ENCODE data around the gene BBS9. TPM values are rescaled to one million over a fixed set of nuclear protein-coding genes. Genes with fewer than 3 reads are reported as not detected.

BBS9 gene
- total RNA-seq, 1 experiment from 2014 or later: 9.4 TPM

DNA sequence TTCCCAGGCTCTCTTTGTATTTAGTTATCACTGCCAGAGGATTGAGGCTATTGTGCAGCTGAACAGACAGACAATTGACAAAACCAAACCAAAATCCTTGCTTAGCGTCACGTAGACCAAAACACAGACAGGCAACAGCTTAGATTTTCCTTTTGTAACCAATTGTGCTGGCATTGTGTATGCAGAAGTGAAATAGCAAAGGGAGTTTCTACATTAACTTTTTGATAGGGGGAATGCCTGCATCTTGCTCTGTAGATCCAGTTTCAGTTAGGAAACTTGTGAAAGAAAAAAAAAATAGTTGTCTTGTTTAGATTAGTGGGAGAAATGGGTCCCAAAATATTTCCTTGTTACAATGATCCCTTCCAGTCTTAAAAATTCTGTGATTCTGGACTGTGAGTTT is 333.8 kb downstream of the BBS9 start:
- CTCF ChIA-PET: interaction anchor here (0.6 kb wide), 1 partner anchor 235 kb away, joined by 5 read pairs; no protein-coding TSS in a partner anchor
- intact Hi-C loops (cut with micrococcal nuclease; ENCODE audit: unreplicated experiment): loop anchor here (10.0 kb wide), 1 partner anchor 278 kb away; no protein-coding TSS in a partner anchor
- Mint-ChIP-seq H3K4me1 (ENCODE audit: low read depth, unreplicated experiment) (no peaks in the 10 kb centered on the region), H3K4me3 (ENCODE audit: low read depth, unreplicated experiment) (no peak overlapping the region), H3K27me3 (ENCODE audit: unreplicated experiment) (no peaks in the 10 kb centered on the region), H3K27ac (ENCODE audit: unreplicated experiment) (no peak overlapping the region), H3K36me3 (ENCODE audit: insufficient read depth, unreplicated experiment) (no peaks in the 10 kb centered on the region), H3K9me3 (ENCODE audit: low read depth, unreplicated experiment) (no peaks in the 10 kb centered on the region)
- no TSS peak for BruUV-seq (replicated peaks)
- TF ChIP-seq, protein P1, sequence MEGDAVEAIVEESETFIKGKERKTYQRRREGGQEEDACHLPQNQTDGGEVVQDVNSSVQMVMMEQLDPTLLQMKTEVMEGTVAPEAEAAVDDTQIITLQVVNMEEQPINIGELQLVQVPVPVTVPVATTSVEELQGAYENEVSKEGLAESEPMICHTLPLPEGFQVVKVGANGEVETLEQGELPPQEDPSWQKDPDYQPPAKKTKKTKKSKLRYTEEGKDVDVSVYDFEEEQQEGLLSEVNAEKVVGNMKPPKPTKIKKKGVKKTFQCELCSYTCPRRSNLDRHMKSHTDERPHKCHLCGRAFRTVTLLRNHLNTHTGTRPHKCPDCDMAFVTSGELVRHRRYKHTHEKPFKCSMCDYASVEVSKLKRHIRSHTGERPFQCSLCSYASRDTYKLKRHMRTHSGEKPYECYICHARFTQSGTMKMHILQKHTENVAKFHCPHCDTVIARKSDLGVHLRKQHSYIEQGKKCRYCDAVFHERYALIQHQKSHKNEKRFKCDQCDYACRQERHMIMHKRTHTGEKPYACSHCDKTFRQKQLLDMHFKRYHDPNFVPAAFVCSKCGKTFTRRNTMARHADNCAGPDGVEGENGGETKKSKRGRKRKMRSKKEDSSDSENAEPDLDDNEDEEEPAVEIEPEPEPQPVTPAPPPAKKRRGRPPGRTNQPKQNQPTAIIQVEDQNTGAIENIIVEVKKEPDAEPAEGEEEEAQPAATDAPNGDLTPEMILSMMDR (IDR thresholded peaks at IDR 0.05; ENCODE audit: unreplicated experiment): no peak
- no peak for DNase-seq

DNA sequence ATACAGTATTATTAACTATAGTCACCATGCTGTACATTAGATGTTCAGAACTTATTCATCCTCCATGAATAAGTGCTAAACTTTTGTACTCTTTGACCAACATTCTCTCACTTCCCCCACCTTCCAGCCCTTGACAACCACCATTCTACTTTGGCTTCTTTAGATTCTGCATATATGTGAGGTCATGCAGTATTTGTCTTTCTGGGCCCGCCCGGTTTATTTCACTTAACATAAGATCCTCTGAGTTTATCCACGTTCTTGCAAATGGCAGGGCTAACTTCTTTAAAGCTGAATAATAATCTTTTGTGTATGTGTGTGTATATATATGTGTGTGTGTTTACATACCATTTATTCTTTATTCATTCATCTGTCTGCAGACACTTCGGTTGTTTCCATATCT is 336.8 kb downstream of the BBS9 start:
- intact Hi-C loops (cut with micrococcal nuclease; ENCODE audit: unreplicated experiment): loop anchor here (10.0 kb wide), 1 partner anchor 281 kb away; no protein-coding TSS in a partner anchor
- no peaks in the 10 kb centered on the region for H3K4me1 Mint-ChIP-seq (ENCODE audit: low read depth, unreplicated experiment)
- H3K36me3 Mint-ChIP-seq (ENCODE audit: insufficient read depth, unreplicated experiment): no peaks in the 10 kb centered on the region
- H3K4me3 Mint-ChIP-seq (ENCODE audit: low read depth, unreplicated experiment): no peak overlapping the region
- no peaks in the 10 kb centered on the region for H3K9me3 Mint-ChIP-seq (ENCODE audit: low read depth, unreplicated experiment)
- no peaks in the 10 kb centered on the region for H3K27me3 Mint-ChIP-seq (ENCODE audit: unreplicated experiment)
- CTCF ChIA-PET: no interaction called here
- no TSS peak for BruUV-seq (replicated peaks)
- no peak overlapping the region for H3K27ac Mint-ChIP-seq (ENCODE audit: unreplicated experiment)
- TF ChIP-seq, protein P1 (IDR thresholded peaks at IDR 0.05; ENCODE audit: unreplicated experiment): no peak
- DNase-seq: no peak

DNA sequence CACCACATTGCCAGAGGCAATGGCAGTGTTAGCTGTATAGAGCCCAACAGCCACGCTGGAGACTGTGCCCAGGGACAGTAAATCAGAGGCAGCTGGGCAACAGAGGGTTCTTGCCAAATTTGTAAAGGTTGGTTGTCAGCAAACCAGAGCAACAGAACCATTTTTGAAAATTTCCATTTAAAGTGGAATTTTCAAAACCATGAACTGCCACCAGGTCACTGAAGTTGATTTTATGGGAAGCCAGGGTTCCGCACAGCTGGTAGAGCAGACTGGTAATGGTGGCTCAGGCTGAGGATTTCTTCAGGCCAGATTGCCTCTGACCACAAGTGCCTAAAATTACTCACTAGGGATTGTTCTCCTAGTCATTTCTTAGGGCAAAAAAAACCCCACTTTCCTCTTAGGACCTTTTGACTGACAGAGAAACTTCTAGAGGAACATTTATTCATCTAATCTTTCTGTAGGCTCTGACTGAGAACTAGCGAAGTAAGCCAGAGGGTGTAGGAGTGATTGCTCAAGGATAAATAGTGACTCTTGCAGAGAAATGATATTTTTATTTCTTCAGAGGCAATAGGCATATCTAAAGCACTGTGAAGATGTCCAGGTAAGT is 342.4 kb downstream of the BBS9 start:
- Mint-ChIP-seq H3K27ac (ENCODE audit: unreplicated experiment) (no peak overlapping the region), H3K4me3 (ENCODE audit: low read depth, unreplicated experiment) (no peak overlapping the region), H3K9me3 (ENCODE audit: low read depth, unreplicated experiment) (no peaks in the 10 kb centered on the region), H3K36me3 (ENCODE audit: insufficient read depth, unreplicated experiment) (no peaks in the 10 kb centered on the region), H3K4me1 (ENCODE audit: low read depth, unreplicated experiment) (no peaks in the 10 kb centered on the region), H3K27me3 (ENCODE audit: unreplicated experiment) (no peaks in the 10 kb centered on the region)
- no peak for DNase-seq
- CTCF ChIA-PET: no interaction called here
- BruUV-seq (replicated peaks): no TSS peak
- intact Hi-C loops (cut with micrococcal nuclease; ENCODE audit: unreplicated experiment): no loop called here
- TF ChIP-seq, protein P1 (IDR thresholded peaks at IDR 0.05; ENCODE audit: unreplicated experiment): no peak

DNA sequence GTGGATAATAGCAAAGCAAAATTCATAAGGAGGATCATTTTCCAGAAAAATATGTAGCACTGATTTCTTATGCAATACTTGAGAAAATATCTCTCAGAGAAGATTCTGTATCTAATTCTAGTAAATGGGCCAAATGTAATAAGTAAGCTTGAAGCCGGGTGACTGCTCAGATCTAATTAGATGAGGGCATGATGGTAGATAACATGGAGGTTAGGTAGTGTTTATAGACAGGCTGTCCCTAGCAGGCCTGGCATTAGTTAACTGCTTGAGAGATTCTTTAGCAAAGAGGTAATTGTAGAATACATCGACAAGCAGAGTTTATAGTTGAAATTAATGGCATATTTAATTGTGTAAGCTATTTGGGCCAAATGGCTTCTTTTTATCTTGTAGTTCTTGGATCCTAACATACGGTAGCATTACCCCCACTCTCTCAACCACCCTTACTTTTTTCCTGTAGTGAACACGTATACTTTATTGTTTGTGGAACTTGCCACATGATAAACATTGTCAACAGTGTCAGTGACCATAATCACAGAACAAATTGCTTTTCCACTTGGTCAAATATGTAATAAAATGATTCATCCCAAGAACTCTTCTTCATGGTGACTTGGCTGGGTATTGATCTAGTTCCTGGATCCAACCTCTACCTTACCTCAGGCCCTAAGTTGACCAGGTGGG is 343.1 kb downstream of the BBS9 start:
- Mint-ChIP-seq H3K9me3 (ENCODE audit: low read depth, unreplicated experiment) (no peaks in the 10 kb centered on the region), H3K27me3 (ENCODE audit: unreplicated experiment) (no peaks in the 10 kb centered on the region), H3K36me3 (ENCODE audit: insufficient read depth, unreplicated experiment) (no peaks in the 10 kb centered on the region), H3K27ac (ENCODE audit: unreplicated experiment) (no peak overlapping the region), H3K4me1 (ENCODE audit: low read depth, unreplicated experiment) (no peaks in the 10 kb centered on the region), H3K4me3 (ENCODE audit: low read depth, unreplicated experiment) (no peak overlapping the region)
- no peak for DNase-seq
- intact Hi-C loops (cut with micrococcal nuclease; ENCODE audit: unreplicated experiment): no loop called here
- BruUV-seq (replicated peaks): no TSS peak
- TF ChIP-seq, protein P1 (IDR thresholded peaks at IDR 0.05; ENCODE audit: unreplicated experiment): no peak
- CTCF ChIA-PET: interaction anchor here (0.9 kb wide), 1 partner anchor 1094 kb away, joined by 7 read pairs; no protein-coding TSS in a partner anchor

Measured in Calu3 (cell line).